Measurements from ENCODE around the gene SRSF10.

DNA sequence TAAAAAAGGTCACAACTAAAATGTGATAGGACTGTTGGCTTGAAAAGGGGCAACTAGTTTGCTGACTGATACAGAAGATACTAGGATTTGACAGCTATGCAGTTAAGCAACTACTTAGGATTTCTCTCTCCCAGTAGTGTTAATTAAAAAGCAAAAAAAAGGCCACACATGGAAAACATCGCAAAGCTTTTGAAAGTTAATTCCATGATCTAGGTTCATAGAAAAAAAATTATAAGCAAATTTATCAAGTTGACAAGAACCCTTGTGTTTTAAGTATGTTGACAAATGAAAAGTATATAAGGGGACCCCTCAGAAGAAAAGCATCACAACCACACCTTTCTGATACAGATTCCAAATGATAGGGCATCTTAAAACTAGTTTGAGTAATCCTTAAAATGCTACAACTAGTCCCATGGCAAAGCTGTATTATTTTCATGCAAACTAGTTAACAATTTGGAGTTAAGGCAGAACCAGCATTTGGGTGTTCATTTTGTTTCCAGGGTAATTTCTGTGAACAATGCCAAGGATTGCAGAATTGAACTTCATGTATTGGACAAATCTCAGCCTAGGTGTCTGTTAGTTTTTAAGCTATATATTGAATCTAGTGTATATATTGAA, 16.4 kb downstream of the SRSF10 start:
- no peak for TF ChIP-seq EZH2 (IDR thresholded peaks at IDR 0.05; ENCODE audit: low read depth)
- TF ChIP-seq, protein P1, sequence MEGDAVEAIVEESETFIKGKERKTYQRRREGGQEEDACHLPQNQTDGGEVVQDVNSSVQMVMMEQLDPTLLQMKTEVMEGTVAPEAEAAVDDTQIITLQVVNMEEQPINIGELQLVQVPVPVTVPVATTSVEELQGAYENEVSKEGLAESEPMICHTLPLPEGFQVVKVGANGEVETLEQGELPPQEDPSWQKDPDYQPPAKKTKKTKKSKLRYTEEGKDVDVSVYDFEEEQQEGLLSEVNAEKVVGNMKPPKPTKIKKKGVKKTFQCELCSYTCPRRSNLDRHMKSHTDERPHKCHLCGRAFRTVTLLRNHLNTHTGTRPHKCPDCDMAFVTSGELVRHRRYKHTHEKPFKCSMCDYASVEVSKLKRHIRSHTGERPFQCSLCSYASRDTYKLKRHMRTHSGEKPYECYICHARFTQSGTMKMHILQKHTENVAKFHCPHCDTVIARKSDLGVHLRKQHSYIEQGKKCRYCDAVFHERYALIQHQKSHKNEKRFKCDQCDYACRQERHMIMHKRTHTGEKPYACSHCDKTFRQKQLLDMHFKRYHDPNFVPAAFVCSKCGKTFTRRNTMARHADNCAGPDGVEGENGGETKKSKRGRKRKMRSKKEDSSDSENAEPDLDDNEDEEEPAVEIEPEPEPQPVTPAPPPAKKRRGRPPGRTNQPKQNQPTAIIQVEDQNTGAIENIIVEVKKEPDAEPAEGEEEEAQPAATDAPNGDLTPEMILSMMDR (conservative IDR thresholded peaks at IDR 0.05): no peak
